Body of pancreas (tissue), 4 donors: ENCODE measurements around the gene DDX50.

ENCODE experiments used
- POLR2A ChIP-seq, 3 donors: fragments of 450-650 bp; IDR thresholded peaks; one replicate each; pipeline ENCODE4 v1.6.1; 2016; ENCODE audit warnings: antibody characterized with exemption in 3 of 3, mild to moderate bottlenecking in 2 of 3
- TF ChIP-seq, protein P1 (sequence below), 7 experiments: fragments of 450-650 bp in 4 of 7; fragments of 200-600 bp in 3 of 7; sonication (generic) in 3 of 7; IDR thresholded peaks; one replicate each; pipeline ENCODE4 v1.5.1; 2016 to 2019; ENCODE audit warnings: antibody characterized with exemption in 7 of 7

DNA sequence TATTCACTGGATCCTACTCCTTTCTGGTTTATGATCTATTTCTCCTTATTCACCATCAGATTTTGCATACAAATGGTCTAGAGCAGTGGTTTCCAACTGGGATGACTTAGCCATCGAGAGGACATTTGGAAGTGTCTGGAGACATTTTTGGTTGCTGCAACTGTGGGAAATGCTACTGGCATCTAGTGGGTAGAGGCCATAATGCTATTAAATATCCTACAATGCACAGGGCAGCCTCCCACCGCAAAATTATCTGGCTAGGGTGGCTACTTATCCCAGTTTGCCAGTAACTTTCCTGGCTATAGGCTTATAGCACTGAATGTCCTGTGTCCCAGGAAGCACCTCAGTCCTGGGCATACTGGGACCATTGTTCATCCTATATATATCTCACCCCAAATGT is 21.5 kb upstream of the DDX50 start:
- TF ChIP-seq, protein P1, sequence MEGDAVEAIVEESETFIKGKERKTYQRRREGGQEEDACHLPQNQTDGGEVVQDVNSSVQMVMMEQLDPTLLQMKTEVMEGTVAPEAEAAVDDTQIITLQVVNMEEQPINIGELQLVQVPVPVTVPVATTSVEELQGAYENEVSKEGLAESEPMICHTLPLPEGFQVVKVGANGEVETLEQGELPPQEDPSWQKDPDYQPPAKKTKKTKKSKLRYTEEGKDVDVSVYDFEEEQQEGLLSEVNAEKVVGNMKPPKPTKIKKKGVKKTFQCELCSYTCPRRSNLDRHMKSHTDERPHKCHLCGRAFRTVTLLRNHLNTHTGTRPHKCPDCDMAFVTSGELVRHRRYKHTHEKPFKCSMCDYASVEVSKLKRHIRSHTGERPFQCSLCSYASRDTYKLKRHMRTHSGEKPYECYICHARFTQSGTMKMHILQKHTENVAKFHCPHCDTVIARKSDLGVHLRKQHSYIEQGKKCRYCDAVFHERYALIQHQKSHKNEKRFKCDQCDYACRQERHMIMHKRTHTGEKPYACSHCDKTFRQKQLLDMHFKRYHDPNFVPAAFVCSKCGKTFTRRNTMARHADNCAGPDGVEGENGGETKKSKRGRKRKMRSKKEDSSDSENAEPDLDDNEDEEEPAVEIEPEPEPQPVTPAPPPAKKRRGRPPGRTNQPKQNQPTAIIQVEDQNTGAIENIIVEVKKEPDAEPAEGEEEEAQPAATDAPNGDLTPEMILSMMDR (IDR thresholded peaks at IDR 0.05): no peak
- no peak for TF ChIP-seq POLR2A (IDR thresholded peaks at IDR 0.05)
